Choroid plexus epithelial cell (primary cell): ENCODE results near the gene NTNG1.
"Not testable (repeated sequence)": the region's sequence is repeated elsewhere in the genome, so short reads cannot be mapped to it uniquely, and the experiment has no call there.

ENCODE experiments used
- DNase-seq: peaks from one replicate; pipeline ENCODE4 v3.0.0-alpha.2; 2010; ENCODE audit warnings: low read depth
- H3K4me3 ChIP-seq: 2 replicates; pipeline ENCODE4 v1.5.1; 2011; ENCODE audit warnings: low read depth, mild to moderate bottlenecking, control low read depth, low read length, moderate library complexity
- CTCF ChIP-seq: conservative IDR thresholded peaks from 2 replicates; pipeline ENCODE4 v1.5.1; 2011; ENCODE audit warnings: low read depth, mild to moderate bottlenecking, control low read depth, inconsistent platforms, low read length, moderate library complexity

Gene NTNG1

GRCh38 chr1:107153014-107153413, 12.2 kb downstream of the NTNG1 start:
- no peak for DNase-seq
- no peak overlapping the region for H3K4me3 ChIP-seq
- TF ChIP-seq CTCF = no peak

GRCh38 chr1:107158496-107158895, 17.7 kb downstream of the NTNG1 start:
- TF ChIP-seq CTCF = no peak

GRCh38 chr1:107158991-107159390, 18.2 kb downstream of the NTNG1 start:
- DNase-seq = no peak
- no peak for TF ChIP-seq CTCF
- no peak overlapping the region for H3K4me3 ChIP-seq

More at GRCh38 chr1:107158496-107158895, 17.7 kb downstream of the NTNG1 start:
- no peak overlapping the region for H3K4me3 ChIP-seq
- DNase-seq = no peak

GRCh38 chr1:107162745-107163144, 21.9 kb downstream of the NTNG1 start:
- H3K4me3 ChIP-seq = no peak overlapping the region
- no peak for TF ChIP-seq CTCF
- no peak for DNase-seq

GRCh38 chr1:107164901-107165300, 24.1 kb downstream of the NTNG1 start:
- not testable (repeated sequence) for DNase-seq, H3K4me3 ChIP-seq

GRCh38 chr1:107169615-107170014, 28.8 kb downstream of the NTNG1 start:
- no peak for DNase-seq
- no peak for TF ChIP-seq CTCF
- no peak overlapping the region for H3K4me3 ChIP-seq

- no peak for TF ChIP-seq CTCF
These were observed 30.5 kb downstream of the NTNG1 start for GRCh38 chr1:107171333-107171732.

More at GRCh38 chr1:107171333-107171732, 30.5 kb downstream of the NTNG1 start:
- no peak for DNase-seq
- no peak overlapping the region for H3K4me3 ChIP-seq
